GM19463 (cell line): Measurements from ENCODE around the gene ADCY10.

Experiments used
- ATAC-seq: cut with Tn5 transposase; IDR thresholded peaks from one replicate; pipeline ENCODE4 v1.9.1; 2021; ENCODE audit warnings: mild to moderate bottlenecking, moderate library complexity; ENCODE audit not compliant: unreplicated experiment

Gene ADCY10

DNA sequence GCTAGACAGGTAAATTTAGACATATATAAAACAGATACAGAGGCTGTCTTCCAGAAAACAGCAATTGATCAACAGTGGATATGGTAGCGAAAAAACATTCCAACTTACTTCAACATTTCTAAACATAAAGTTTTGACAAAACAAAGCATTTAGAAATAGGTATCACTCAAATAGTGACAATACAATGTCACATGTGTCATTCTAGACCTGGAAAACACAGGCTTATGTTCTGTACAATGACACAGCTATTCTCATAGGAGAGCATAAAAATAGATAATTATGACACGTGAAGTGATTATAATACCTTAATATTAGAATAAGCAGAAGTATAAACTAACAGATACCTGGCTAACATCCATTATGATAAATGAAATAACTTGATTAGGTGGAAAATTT is 14.5 kb upstream of the ADCY10 start:
- no peak for ATAC-seq

GRCh38 chr1:167927046-167927754 is 13.3 kb upstream of the ADCY10 start:
- ATAC-seq, result peak; percentile 55

DNA sequence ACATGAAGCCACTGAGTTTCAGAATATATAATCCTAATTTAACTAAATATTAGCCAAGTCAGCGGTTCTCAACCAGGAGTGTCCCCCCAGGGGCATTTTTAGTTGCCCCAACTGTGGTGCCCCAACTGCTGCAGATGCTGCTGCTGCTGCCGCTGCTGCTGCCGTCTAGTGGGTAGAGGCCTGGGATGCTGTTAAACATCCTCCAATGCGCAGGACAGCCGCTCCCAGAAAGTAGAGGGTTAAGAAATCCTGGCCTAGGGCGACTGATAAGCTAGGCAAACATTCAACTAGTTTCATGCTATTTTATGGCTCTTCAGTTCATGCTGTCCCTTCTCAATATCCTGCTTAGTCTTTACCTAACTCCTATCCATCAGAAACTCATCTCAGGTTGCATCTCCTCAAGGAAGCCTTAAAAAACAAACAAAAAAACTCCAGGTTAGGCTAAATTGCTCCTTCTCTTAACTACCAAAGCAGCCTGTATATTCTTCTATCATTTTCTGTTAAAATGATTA is 12.6 kb upstream of the ADCY10 start:
- no peak for ATAC-seq

- ATAC-seq, result no peak
Observed at GRCh38 chr1:167924543-167925231, 10.8 kb upstream of the ADCY10 start.

DNA sequence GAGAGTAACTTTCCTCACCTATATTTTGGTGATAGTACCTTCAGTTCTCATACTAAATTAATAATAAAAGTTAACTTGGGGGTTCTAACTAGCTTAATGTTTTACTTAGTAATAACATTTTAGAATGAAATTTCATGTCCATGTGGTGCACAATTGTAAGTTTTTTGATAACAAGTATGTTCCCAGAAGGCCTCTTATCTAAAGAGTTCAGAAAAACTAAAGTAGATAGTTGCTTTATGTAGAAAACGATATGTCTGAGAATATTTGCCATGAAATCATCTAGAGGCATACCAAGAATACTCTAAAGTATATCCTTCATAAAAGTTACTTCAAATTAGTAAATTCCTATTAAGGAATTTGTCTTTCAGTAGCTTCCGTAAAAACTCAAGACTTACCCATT is 10.2 kb upstream of the ADCY10 start:
- ATAC-seq, result no peak

GRCh38 chr1:167923324-167924056 is 9.6 kb upstream of the ADCY10 start:
- ATAC-seq, result peak; percentile 43

DNA sequence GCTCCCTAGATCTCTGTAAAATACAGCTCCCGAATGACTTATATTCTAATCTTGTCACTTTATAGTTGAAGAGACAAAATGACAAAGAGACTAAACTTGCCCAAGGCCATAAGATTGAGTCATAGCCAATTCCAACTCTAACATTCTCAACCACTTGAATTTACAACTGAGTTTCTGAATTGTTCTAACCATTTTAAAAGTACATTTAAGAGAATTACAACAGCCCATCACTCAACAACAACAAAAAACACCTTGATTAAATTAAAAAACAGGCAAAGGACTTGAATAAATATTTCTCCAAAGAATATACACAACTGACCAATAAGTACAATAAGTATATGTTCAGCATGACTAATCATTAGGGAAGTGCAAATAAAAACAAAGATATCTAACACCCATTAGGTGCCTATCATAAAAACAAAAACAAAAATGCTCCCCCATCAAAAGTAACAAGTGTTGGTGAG is 8.7 kb upstream of the ADCY10 start:
- no peak for ATAC-seq

GRCh38 chr1:167922023-167922422 is 8.1 kb upstream of the ADCY10 start:
- no peak for ATAC-seq

GRCh38 chr1:167916766-167917511 is 3.0 kb upstream of the ADCY10 start:
- no peak for ATAC-seq

DNA sequence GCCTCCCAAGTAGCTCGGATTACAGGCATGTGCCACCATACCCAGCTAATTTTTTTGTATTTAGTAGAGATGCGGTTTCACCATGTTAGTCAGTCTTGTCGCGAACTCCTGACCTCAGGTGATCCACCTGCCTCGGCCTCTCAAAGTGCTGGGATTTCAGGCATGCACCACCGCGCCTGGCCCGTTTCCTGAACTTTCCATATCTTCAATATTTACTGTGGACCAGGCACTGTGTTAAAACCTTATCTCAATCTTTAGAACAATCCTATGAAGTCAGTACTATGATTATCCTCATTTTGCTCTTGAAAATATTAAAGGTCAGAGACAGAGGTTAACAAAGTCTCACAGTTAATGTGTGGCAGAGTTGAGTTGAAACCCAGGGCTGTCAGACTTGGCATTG is 1.6 kb upstream of the ADCY10 start:
- no peak for ATAC-seq

DNA sequence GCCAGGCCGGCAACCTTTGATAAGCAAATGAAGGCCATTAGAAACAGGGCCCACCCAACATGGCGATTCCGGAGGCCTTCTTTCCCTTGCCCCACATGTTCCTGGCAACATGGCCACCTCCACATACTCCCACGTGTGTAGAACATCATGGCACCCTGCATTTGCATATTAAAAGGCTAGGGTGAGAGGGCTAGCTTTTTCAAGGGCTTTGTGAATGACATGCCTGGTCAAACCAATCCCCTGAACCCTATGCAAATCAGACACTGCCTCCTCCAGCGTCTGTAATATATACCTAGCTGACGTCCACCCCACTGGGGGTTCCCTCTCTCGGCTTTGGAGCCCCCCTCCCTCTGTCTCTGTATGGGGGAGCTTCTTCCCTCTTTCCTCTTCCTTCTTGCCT is 1.6 kb downstream of the ADCY10 start:
- ATAC-seq, result no peak

- ATAC-seq, result no peak
Observed at GRCh38 chr1:167911413-167911812, 2.5 kb downstream of the ADCY10 start.

GRCh38 chr1:167910530-167910929 is 3.4 kb downstream of the ADCY10 start:
- no peak for ATAC-seq

DNA sequence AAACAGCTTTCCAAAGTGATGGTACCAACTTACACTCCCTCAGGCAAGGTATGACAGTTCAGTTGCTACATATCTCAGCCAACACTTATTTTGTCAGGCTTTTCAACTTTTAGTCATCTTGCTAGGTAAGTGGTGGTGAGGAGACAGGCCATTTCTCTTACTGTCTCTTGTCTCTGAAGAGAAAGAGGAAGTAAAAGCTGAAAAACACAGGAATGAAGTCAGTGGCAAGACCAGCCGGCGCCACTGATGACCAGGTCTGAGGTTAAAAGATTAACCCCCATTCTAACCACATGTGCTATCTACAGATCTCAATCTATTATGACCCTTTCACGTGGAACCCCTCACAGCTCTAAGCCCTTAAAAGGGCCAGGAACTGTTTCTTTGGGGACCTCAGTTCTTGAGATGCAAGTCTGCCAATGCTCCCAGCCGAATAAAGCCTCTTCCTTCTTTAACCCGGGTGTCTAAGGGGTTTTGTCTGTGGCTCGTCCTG is 4.2 kb downstream of the ADCY10 start:
- ATAC-seq, result no peak

- ATAC-seq, result no peak
Observed at GRCh38 chr1:167905671-167906070, 8.3 kb downstream of the ADCY10 start.

DNA sequence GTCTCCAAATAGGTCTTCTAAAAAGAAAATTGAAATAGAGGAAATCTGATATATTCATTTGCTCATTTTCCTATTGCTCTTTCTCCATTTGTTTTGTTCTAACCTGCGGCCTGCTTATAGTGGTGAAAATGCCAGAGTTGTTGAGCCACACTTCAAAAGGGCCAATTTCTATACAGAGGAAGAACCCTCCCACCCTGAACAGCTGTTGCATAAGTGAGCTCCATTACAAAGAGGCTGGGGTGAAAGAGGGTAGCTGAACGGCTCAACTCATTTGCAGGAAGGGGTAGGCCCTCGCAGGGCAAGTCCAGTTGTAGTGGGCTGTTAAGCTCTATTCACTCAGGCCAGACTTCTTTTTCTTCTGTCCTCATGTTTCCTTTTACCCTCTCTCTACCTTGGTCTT is 8.8 kb downstream of the ADCY10 start:
- no peak for ATAC-seq

- no peak for ATAC-seq
Observed at GRCh38 chr1:167904652-167905130, 9.2 kb downstream of the ADCY10 start.

GRCh38 chr1:167900907-167901306 is 13.0 kb downstream of the ADCY10 start:
- no peak for ATAC-seq

DNA sequence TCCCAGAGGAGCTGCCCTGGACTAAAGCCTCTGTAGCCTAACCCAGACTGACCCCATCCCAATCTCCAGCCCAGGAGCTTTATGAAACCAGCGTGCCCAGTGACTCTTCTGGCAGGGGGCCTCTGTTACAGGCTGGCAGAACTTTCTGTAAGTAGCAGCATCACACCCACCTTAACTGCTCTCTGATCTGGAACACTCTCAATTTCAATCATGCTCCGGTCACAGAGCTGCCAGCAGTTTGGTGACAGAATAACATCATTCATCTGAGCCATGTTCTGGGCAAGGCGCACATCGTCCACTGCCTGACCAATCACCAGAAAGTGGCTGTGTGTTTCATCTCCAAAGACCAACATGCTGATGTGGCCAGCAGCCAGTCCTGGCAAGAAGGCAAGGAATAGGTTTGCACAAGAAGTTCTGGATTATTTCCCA is 14.7 kb downstream of the ADCY10 start:
- ATAC-seq, result peak; percentile 94

GRCh38 chr1:167898578-167899222 is 15.2 kb downstream of the ADCY10 start:
- ATAC-seq, result no peak
